IMR-90 (cell line): ENCODE data around the gene DOLPP1. TPM values are rescaled to one million over a fixed set of nuclear protein-coding genes. Genes with fewer than 3 reads are reported as not detected.

Experiments used
- ATAC-seq: fragments of 200-7000 bp; cut with Tn5 transposase; 2 replicates; pipeline ENCODE4 v1.9.1; 2020; ENCODE audit warnings: low read depth, mild to moderate bottlenecking, moderate library complexity
- BruUV-seq: library from RNA; stranded (reverse); fragments of 400-500 nt; replicated peaks from 2 replicates; lab custom pipeline; 2021; lab: Mats Ljungman, UMichigan
- CTCF ChIA-PET: fragments of 300-600 bp; formaldehyde crosslinking; extraction: SDS; loops from one replicate; lab custom pipeline; 2021; ENCODE audit warnings: antibody characterized with exemption; lab: Yijun Ruan, JAX
- POLR2A ChIA-PET: fragments of 300-600 bp; sonication (Branson Sonifier 250); formaldehyde crosslinking; loops from one replicate; lab custom pipeline; 2022; ENCODE audit warnings: antibody characterized with exemption; ENCODE audit not compliant: unreplicated experiment; lab: Charles Lee
- DNase-seq: peaks from one replicate; pipeline ENCODE4 v3.0.0; 2013
- H2AFZ ChIP-seq: replicated peaks from 2 replicates; pipeline ENCODE3; 2013; ENCODE audit warnings: low read length, mild to moderate bottlenecking; ENCODE audit not compliant: poor library complexity
- H2AK5ac ChIP-seq: 2 replicates; pipeline ENCODE4 v1.6.1; 2013; ENCODE audit warnings: low read depth, low read length, inconsistent platforms
- H2AK9ac ChIP-seq: replicated peaks from 2 replicates; pipeline ENCODE3; 2013; ENCODE audit warnings: mild to moderate bottlenecking, low read depth, low read length, moderate library complexity; ENCODE audit not compliant: poor library complexity
- H2BK120ac ChIP-seq: 2 replicates; pipeline ENCODE4 v1.6.1; 2013; ENCODE audit warnings: low read depth, low read length, inconsistent platforms
- H2BK15ac ChIP-seq: 3 replicates; pipeline ENCODE4 v1.6.1; 2013; ENCODE audit warnings: low read depth, low read length, inconsistent platforms
- H2BK20ac ChIP-seq: 2 replicates; pipeline ENCODE4 v1.6.1; 2013; ENCODE audit warnings: low read depth, mild to moderate bottlenecking, inconsistent platforms, low read length, moderate library complexity
- H2BK5ac ChIP-seq: 2 replicates; pipeline ENCODE4 v1.6.1; 2013; ENCODE audit warnings: mild to moderate bottlenecking, low read depth, low read length, inconsistent platforms; ENCODE audit not compliant: poor library complexity, severe bottlenecking
- H3K14ac ChIP-seq: replicated peaks from 2 replicates; pipeline ENCODE4 v1.6.1; 2013; ENCODE audit warnings: low read depth, low read length, inconsistent platforms
- H3K18ac ChIP-seq: 2 replicates; pipeline ENCODE4 v1.6.1; 2013; ENCODE audit warnings: low read depth, low read length, control low read depth
- H3K23ac ChIP-seq: 2 replicates; pipeline ENCODE4 v1.6.1; 2013; ENCODE audit warnings: low read depth, low read length, inconsistent platforms
- H3K27ac ChIP-seq: 2 replicates; pipeline ENCODE4 v1.5.1; 2013; ENCODE audit warnings: mild to moderate bottlenecking, control low read depth, low read length; ENCODE audit not compliant: insufficient read depth
- H3K27me3 ChIP-seq: 2 replicates; pipeline ENCODE4 v1.6.1; 2013; ENCODE audit warnings: low read length; ENCODE audit not compliant: control insufficient read depth, insufficient read depth
- H3K36me3 ChIP-seq: 2 replicates; pipeline ENCODE4 v1.6.1; 2013; ENCODE audit warnings: low read length, mixed read lengths; ENCODE audit not compliant: control insufficient read depth, insufficient read depth
- H3K4ac ChIP-seq: 2 replicates; pipeline ENCODE4 v1.6.1; 2013; ENCODE audit warnings: low read depth, low read length, inconsistent platforms
- H3K4me1 ChIP-seq: 2 replicates; pipeline ENCODE4 v1.6.1; 2013; ENCODE audit warnings: low read length, mixed read lengths; ENCODE audit not compliant: control insufficient read depth, insufficient read depth
- H3K4me2 ChIP-seq: 2 replicates; pipeline ENCODE4 v1.6.1; 2013; ENCODE audit warnings: low read depth, mild to moderate bottlenecking, control low read depth, low read length, moderate library complexity
- H3K4me3 ChIP-seq: 2 replicates; pipeline ENCODE4 v1.5.1; 2013; ENCODE audit warnings: low read depth, mild to moderate bottlenecking, control low read depth, low read length, moderate library complexity; ENCODE audit not compliant: insufficient read depth
- H3K56ac ChIP-seq: 2 replicates; pipeline ENCODE4 v1.6.1; 2013; ENCODE audit warnings: low read length, inconsistent platforms; ENCODE audit not compliant: insufficient read depth; ENCODE audit errors: extremely low read depth
- H3K79me1 ChIP-seq, 2 experiments: 2 replicates each; pipeline ENCODE4 v1.6.1; 2013; ENCODE audit warnings: low read length in 2 of 2, inconsistent platforms in 1 of 2, low read depth in 1 of 2
- H3K9ac ChIP-seq: 2 replicates; pipeline ENCODE4 v1.6.1; 2013; ENCODE audit warnings: low read depth, low read length, control low read depth
- H3K9me1 ChIP-seq: 2 replicates; pipeline ENCODE4 v1.6.1; 2013; ENCODE audit warnings: low read length, inconsistent platforms; ENCODE audit not compliant: insufficient read depth
- H3K9me3 ChIP-seq: 2 replicates; pipeline ENCODE4 v1.6.1; 2013; ENCODE audit warnings: low read length; ENCODE audit not compliant: control insufficient read depth, insufficient read depth
- H4K20me1 ChIP-seq: 2 replicates; pipeline ENCODE4 v1.6.1; 2013; ENCODE audit warnings: low read length, inconsistent platforms; ENCODE audit not compliant: insufficient read depth
- H4K5ac ChIP-seq: 2 replicates; pipeline ENCODE4 v1.6.1; 2013; ENCODE audit warnings: mild to moderate bottlenecking, low read depth, low read length, control low read depth
- H4K8ac ChIP-seq, 2 experiments: 2 replicates each; pipeline ENCODE4 v1.6.1; 2013; ENCODE audit warnings: low read depth in 2 of 2, low read length in 2 of 2, control low read depth in 1 of 2, inconsistent platforms in 1 of 2
- H4K91ac ChIP-seq: 2 replicates; pipeline ENCODE4 v1.6.1; 2013; ENCODE audit warnings: low read depth, low read length, inconsistent platforms; ENCODE audit not compliant: insufficient read depth
- CTCF ChIP-seq: conservative IDR thresholded peaks from 2 replicates; pipeline ENCODE4 v1.5.1; 2012; ENCODE audit warnings: mild to moderate bottlenecking, low read depth, low read length, improper control_type of control experiment
- FOS ChIP-seq: fragments of 150-350 bp; IDR thresholded peaks from 2 replicates; pipeline ENCODE4 v1.6.1; 2016; ENCODE audit warnings: low read depth, low read length
- MAFK ChIP-seq: IDR thresholded peaks from 2 replicates; pipeline ENCODE4 v1.6.1; 2012; ENCODE audit warnings: low read depth, low read length, improper control_type of control experiment
- MXI1 ChIP-seq: IDR thresholded peaks from 2 replicates; pipeline ENCODE4 v1.6.1; 2012; ENCODE audit warnings: low read depth, mild to moderate bottlenecking, low read length, moderate library complexity, borderline replicate concordance
- NFE2L2 ChIP-seq: fragments of 150-350 bp; IDR thresholded peaks from 2 replicates; pipeline ENCODE4 v1.6.1; 2016; ENCODE audit warnings: low read depth, mild to moderate bottlenecking, low read length
- RAD21 ChIP-seq: IDR thresholded peaks from 2 replicates; pipeline ENCODE4 v1.6.1; 2012; ENCODE audit warnings: low read length, improper control_type of control experiment
- RCOR1 ChIP-seq: IDR thresholded peaks from 2 replicates; pipeline ENCODE4 v1.6.1; 2012; ENCODE audit warnings: mild to moderate bottlenecking, low read length, improper control_type of control experiment; ENCODE audit not compliant: insufficient replicate concordance
- RFX5 ChIP-seq: IDR thresholded peaks from 2 replicates; pipeline ENCODE4 v1.8.0; 2012; ENCODE audit warnings: low read depth, mild to moderate bottlenecking, low read length, moderate library complexity
- SMC3 ChIP-seq: fragments of 150-350 bp; IDR thresholded peaks from 2 replicates; pipeline ENCODE4 v1.6.1; 2016; ENCODE audit warnings: low read depth, mild to moderate bottlenecking, antibody characterized with exemption, low read length, moderate library complexity
- WGBS, 2 experiments: methylation state at CpG; one replicate each; pipeline versions ENCODE4 v1.1.5 to v1.1.7; 2013; ENCODE audit warnings: missing lambda C conversion rate in 2 of 2; ENCODE audit not compliant: insufficient read length in 1 of 2; ENCODE audit errors: extremely low coverage in 2 of 2; 5-methylcytosine and 5-hydroxymethylcytosine counted together
- dilution Hi-C: fragments of 300-500 bp; cut with HindIII; formaldehyde crosslinking; loops from one replicate; pipeline ENCODE4 v1.14.3; 2018; ENCODE audit warnings: low sequenced_read_pairs; ENCODE audit not compliant: unreplicated experiment
- in situ Hi-C: fragments of 300-500 bp; cut with MboI; formaldehyde crosslinking; loops from 3 replicates; pipeline ENCODE4 v1.14.3; 2019; ENCODE audit warnings: low sequenced_read_pairs, inconsistent platforms, mixed read lengths
- intact Hi-C: fragments of 100-400 bp; cut with micrococcal nuclease; formaldehyde crosslinking; loops from 2 replicates; pipeline ENCODE4 v1.10.0; 2022
- polyA plus RNA-seq, 3 experiments: library from polyadenylated mRNA; depleted of rRNA; stranded (reverse); fragments of >200 nt; gene quantifications; 2 replicates each; pipeline ENCODE4 v1.2.3, GENCODE V29; 2012; ENCODE audit warnings: low replicate concordance in 1 of 3
- total RNA-seq: library from RNA; depleted of rRNA; stranded (reverse); fragments of >200 nt; gene quantifications from 2 replicates; pipeline ENCODE4 v1.2.3, GENCODE V29; 2012
- TF ChIP-seq, protein P1 (sequence below): fragments of 150-350 bp; IDR thresholded peaks from 2 replicates; pipeline ENCODE4 v1.6.1; 2017; ENCODE audit warnings: mild to moderate bottlenecking, antibody characterized with exemption, low read length, low read depth

Gene DOLPP1
- total and polyA plus RNA-seq, 2 of the 4 experiments (the other 2 are of a cell fraction), result 7.0 to 16.5 TPM

GRCh38 chr9:129042016-129042415 lies 38.9 kb upstream of the DOLPP1 start:
- Histone ChIP-seq H3K18ac (no peak overlapping the region), H2BK120ac (no peak overlapping the region), H3K27me3 (no peaks in the 10 kb centered on the region), H2AFZ (no peak overlapping the region), H3K4ac (no peak overlapping the region), H3K36me3 (peaks cover 29% of the 10 kb centered on the region), H3K9me1 (0 out of 2 replicates have a peak, but pooled peaks cover 8% of the 10 kb centered on the region), H2AK9ac (no peak overlapping the region), H3K4me2 (no peak overlapping the region), H4K91ac (no peak overlapping the region), H3K9me3 (no peaks in the 10 kb centered on the region), H3K79me1 (peaks cover 12 to 45% of the 10 kb centered on the region in 2 experiments; a peak in 3 of 4 replicates), H3K4me3 (no peak overlapping the region), H3K23ac (no peak overlapping the region), H3K56ac (no peak overlapping the region), H4K8ac (no peak overlapping the region), H2BK15ac (no peak overlapping the region), H3K27ac (no peak overlapping the region), H2AK5ac (no peak overlapping the region), H3K9ac (no peak overlapping the region), H2BK5ac (no peak overlapping the region), H2BK20ac (no peak overlapping the region), H3K14ac (no peak overlapping the region), H4K5ac (no peak overlapping the region), H4K20me1 (peaks cover 16% of the 10 kb centered on the region), H3K4me1 (peaks cover 11% of the 10 kb centered on the region)
- TF ChIP-seq RCOR1 (no peak), MAFK (no peak), CTCF (no peak), RAD21 (no peak), FOS (no peak), NFE2L2 (no peak), SMC3 (no peak), RFX5 (no peak), MXI1 (no peak)
- TF ChIP-seq, protein P1, sequence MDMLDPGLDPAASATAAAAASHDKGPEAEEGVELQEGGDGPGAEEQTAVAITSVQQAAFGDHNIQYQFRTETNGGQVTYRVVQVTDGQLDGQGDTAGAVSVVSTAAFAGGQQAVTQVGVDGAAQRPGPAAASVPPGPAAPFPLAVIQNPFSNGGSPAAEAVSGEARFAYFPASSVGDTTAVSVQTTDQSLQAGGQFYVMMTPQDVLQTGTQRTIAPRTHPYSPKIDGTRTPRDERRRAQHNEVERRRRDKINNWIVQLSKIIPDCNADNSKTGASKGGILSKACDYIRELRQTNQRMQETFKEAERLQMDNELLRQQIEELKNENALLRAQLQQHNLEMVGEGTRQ, result no peak
- dilution Hi-C loops (no loop called here), in situ Hi-C loops (no loop called here), intact Hi-C loops (no loop called here)
- DNase-seq (no peak), ATAC-seq (no peak)
- ChIA-PET CTCF (no interaction called here), POLR2A (no interaction called here)
- WGBS, 2 experiments, result 98% methylated on average over 8 of the region's 16 CpGs; no CpG with 5 or more reads in 1 of the 2 experiments
- no TSS peak for BruUV-seq
